Suprapubic skin (tissue), 4 donors: ENCODE results near the gene SNX15.

Experiments
- EP300 ChIP-seq: sonication (generic); formaldehyde crosslinking; IDR thresholded peaks from one replicate; pipeline ENCODE4 v1.6.1; 2017; ENCODE audit warnings: antibody characterized with exemption
- POLR2AphosphoS5 ChIP-seq, 3 donors: sonication (generic); formaldehyde crosslinking; IDR thresholded peaks; one replicate each; pipeline ENCODE4 v1.6.1; 2017; ENCODE audit warnings: antibody characterized with exemption in 3 of 3
- TF ChIP-seq, protein P1 (sequence below), 2 donors: fragments of 200-600 bp in 1 of 2; fragments of 450-650 bp in 1 of 2; sonication (generic) in 1 of 2; IDR thresholded peaks; one replicate each; pipeline ENCODE4 v1.5.1; 2016 to 2019; ENCODE audit warnings: antibody characterized with exemption in 2 of 2, mild to moderate bottlenecking in 1 of 2, moderate library complexity in 1 of 2

DNA sequence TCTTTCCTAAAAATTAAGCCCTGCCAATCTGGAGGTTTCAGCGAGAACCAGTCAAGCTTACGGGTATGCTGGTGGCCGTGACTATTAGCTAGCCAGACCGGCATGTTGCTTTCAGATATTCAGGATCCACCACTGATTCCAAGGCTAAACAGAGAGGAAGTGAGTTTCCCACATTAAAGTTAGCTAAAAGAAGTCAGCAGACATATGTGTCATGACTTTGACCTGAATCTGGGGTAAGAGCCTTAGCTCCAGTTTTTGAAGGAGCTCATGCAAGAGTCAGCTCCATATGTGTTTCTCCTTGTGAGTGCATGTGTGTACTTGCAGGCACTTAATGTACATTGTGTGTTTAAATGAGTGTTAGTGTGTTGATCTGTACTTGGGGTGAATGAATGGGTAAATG, 58.2 kb downstream of the SNX15 start:
- TF ChIP-seq EP300 (no peak), POLR2AphosphoS5 (IDR thresholded peaks at IDR 0.05) (no peak)
- TF ChIP-seq, protein P1, sequence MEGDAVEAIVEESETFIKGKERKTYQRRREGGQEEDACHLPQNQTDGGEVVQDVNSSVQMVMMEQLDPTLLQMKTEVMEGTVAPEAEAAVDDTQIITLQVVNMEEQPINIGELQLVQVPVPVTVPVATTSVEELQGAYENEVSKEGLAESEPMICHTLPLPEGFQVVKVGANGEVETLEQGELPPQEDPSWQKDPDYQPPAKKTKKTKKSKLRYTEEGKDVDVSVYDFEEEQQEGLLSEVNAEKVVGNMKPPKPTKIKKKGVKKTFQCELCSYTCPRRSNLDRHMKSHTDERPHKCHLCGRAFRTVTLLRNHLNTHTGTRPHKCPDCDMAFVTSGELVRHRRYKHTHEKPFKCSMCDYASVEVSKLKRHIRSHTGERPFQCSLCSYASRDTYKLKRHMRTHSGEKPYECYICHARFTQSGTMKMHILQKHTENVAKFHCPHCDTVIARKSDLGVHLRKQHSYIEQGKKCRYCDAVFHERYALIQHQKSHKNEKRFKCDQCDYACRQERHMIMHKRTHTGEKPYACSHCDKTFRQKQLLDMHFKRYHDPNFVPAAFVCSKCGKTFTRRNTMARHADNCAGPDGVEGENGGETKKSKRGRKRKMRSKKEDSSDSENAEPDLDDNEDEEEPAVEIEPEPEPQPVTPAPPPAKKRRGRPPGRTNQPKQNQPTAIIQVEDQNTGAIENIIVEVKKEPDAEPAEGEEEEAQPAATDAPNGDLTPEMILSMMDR (IDR thresholded peaks at IDR 0.05), result no peak
